Brain microvascular endothelial cell (primary cell): ENCODE results near the gene FBXL15.

Experiments
- DNase-seq: peaks from one replicate; pipeline ENCODE4 v3.0.0-alpha.2; 2020
- H3K27ac ChIP-seq: fragments of 250-450 bp; sonication (Bioruptor Pico); 2 replicates; pipeline ENCODE4 v1.5.1; 2020; ENCODE audit warnings: mild to moderate bottlenecking, moderate library complexity
- H3K27me3 ChIP-seq: fragments of 250-450 bp; sonication (Bioruptor Pico); replicated peaks from 2 replicates; pipeline ENCODE4 v1.5.1; 2020; ENCODE audit warnings: mild to moderate bottlenecking
- H3K36me3 ChIP-seq: fragments of 250-450 bp; sonication (Bioruptor Pico); replicated peaks from 2 replicates; pipeline ENCODE4 v1.5.1; 2020; ENCODE audit warnings: mild to moderate bottlenecking
- H3K4me3 ChIP-seq: 2 replicates; pipeline ENCODE4 v1.5.1; 2011; ENCODE audit warnings: low read depth, mild to moderate bottlenecking, control low read depth, low read length, moderate library complexity
- in situ Hi-C: cut with HindIII; loops from 2 replicates; pipeline ENCODE4 v1.10.0; 2017; ENCODE audit warnings: low sequenced_read_pairs, low pct_ligation_motif_present
- TF ChIP-seq, protein P1 (sequence below): IDR thresholded peaks from 2 replicates; pipeline ENCODE4 v1.5.1; 2011; ENCODE audit warnings: low read depth, mild to moderate bottlenecking, moderate library complexity, low read length, control low read depth, inconsistent platforms; ENCODE audit errors: missing control alignments

The FBXL15 gene

DNA sequence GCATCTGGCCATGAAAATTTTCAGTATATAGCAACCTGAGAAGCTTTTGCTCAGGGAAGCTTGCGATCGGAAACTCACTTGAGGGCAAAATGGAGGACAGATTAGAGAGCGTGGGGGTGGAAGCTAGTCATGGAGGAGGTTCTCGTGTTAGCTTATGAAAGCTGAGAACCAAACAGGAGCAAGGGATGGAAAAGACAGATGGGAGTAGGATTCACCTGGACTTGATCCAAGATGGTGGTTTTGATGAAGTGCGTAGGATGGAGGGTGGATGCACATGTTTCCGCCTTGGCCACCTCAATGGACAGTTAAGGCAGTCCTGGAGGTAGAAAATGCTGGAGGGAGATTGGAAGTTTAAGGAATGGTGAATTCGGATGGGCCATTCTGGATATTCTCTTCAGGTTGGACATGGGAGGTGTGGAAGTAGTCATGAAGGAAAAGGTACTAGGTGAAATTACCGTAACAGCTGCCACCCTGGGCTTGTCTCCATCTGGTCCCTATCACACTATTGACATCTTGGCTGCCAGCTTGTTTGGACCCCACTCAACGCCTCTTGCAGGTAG, 37.0 kb downstream of the FBXL15 start:
- no peaks in the 10 kb centered on the region for H3K27me3 ChIP-seq
- in situ Hi-C loops: no loop called here
- no peak overlapping the region for H3K27ac ChIP-seq
- TF ChIP-seq, protein P1, sequence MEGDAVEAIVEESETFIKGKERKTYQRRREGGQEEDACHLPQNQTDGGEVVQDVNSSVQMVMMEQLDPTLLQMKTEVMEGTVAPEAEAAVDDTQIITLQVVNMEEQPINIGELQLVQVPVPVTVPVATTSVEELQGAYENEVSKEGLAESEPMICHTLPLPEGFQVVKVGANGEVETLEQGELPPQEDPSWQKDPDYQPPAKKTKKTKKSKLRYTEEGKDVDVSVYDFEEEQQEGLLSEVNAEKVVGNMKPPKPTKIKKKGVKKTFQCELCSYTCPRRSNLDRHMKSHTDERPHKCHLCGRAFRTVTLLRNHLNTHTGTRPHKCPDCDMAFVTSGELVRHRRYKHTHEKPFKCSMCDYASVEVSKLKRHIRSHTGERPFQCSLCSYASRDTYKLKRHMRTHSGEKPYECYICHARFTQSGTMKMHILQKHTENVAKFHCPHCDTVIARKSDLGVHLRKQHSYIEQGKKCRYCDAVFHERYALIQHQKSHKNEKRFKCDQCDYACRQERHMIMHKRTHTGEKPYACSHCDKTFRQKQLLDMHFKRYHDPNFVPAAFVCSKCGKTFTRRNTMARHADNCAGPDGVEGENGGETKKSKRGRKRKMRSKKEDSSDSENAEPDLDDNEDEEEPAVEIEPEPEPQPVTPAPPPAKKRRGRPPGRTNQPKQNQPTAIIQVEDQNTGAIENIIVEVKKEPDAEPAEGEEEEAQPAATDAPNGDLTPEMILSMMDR: no peak
- no peak overlapping the region for H3K4me3 ChIP-seq
- DNase-seq: no peak
- H3K36me3 ChIP-seq: no peaks in the 10 kb centered on the region

DNA sequence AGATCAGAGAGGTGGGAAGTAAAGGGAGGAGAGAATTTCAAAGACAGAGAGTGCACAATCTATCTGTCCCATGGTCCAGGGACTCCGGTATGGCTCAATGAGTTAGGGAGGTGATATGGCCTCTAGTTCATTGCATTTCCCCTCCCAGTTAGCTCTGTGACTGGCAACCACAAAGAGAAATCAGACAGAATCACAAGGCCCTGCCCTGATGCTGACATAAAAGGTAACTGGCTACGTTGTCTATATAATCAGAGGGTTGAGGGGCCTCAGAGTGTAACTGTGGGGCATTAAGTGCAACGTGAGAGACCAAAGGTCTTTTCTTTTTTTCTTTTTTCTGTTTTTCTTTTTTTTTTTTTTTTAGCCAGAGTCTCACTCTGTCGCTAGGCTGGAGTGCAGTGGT, 38.0 kb downstream of the FBXL15 start:
- Histone ChIP-seq H3K27me3 (no peaks in the 10 kb centered on the region), H3K27ac (no peak overlapping the region), H3K4me3 (no peak overlapping the region), H3K36me3 (no peaks in the 10 kb centered on the region)
- DNase-seq: no peak
- in situ Hi-C loops: no loop called here
- TF ChIP-seq, protein P1: no peak

DNA sequence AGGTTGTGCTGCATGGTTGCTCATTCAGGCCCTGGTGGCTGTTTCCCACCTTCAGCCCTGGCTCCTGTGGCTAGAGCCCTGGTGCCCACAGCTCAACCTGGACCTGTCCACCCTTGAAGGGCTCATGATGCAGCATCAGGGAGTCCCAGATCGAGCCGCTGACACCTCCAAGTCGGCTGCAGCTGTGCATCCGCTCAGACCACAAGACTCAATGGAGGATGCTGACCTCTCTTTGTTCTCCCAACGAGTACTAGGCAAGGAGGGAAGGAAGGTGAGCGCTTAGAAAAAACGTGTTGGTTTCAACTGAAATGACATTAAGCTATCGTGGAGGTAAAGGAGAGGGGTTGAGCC, 40.2 kb downstream of the FBXL15 start:
- Histone ChIP-seq H3K4me3 (peak overlapping the region; percentile 55), H3K27ac (no peak overlapping the region)
- in situ Hi-C loops: no loop called here

DNA sequence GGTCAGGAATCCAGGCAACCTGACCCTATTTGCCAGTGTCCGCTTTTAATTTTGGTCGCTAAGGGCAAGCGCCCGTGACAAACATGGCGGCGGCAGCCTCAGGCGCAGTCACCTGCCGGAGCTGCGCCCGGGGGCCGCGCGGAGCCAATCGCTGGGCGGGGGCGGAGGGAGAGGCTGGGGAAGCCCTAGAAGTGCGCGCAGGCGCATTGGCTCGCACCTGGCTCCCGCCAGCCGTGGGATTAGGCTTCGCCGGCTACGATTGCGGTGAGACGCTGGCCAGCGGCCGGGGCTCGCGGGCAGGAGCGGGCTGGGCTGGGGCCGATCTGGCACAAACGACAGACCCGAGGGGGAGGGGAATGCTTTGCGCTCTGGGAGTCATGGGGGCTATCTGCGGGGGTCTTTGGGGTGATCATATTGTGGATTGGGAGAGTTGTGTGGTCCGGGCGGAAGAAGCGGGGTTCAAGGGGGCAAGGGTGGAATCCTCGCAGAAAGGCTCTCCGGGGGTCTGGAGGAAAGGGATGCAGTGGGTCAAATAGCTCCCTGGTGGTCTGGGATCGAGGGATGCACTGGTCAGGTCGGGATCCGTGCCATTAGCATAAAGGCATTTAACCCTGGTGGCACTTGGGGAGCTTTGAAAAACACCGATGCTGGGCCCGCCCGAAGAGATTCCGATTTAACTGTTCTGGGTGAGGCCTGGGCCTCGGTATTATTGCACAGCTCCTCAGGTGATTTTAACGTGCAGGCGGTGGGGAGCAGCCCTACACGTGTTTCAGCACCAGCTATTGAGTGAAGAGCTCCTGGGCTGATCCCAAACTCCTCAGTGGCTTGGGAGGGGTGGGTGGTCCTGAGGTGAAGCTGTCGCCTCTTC, 40.8 kb downstream of the FBXL15 start:
- TF ChIP-seq, protein P1: no peak
- Histone ChIP-seq H3K27ac (no peak overlapping the region), H3K4me3 (peak overlapping the region; percentile 55), H3K36me3 (no peaks in the 10 kb centered on the region), H3K27me3 (no peaks in the 10 kb centered on the region)
- in situ Hi-C loops: no loop called here
- peak; percentile 74 for DNase-seq

More for the DNA sequence above, 40.2 kb downstream of the FBXL15 start:
- Histone ChIP-seq H3K27me3 (no peaks in the 10 kb centered on the region), H3K36me3 (no peaks in the 10 kb centered on the region)
- DNase-seq: no peak
- TF ChIP-seq, protein P1: no peak

DNA sequence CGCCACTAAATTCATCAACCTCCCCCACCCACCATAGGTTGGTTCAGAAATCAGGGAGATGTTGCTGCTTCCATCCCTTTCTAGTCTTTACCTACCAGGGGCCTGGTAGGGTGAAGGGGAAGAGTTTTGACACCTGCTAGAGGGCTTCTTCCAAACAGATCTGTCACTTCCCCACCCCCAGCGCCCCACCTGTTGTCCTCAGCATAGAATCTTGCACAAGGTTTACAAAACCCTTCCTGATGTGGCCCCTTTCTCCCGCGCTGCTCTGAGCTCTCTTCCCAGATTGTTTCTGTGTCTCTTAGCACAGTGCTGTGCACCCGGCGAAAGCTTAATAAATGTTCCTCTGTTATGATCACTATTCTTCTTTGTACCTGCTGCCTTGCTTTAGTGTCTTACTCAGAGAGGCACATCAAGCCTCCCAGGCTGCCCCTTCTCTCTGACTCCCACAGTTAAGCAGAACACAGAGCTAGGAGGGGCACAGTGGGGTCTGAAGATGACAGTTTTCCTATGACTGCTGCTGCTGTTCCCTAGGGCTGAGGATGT, 41.9 kb downstream of the FBXL15 start:
- in situ Hi-C loops: no loop called here
- no peak for DNase-seq
- Histone ChIP-seq H3K4me3 (no peak overlapping the region), H3K27me3 (no peaks in the 10 kb centered on the region), H3K27ac (no peak overlapping the region), H3K36me3 (no peaks in the 10 kb centered on the region)
- TF ChIP-seq, protein P1: no peak

DNA sequence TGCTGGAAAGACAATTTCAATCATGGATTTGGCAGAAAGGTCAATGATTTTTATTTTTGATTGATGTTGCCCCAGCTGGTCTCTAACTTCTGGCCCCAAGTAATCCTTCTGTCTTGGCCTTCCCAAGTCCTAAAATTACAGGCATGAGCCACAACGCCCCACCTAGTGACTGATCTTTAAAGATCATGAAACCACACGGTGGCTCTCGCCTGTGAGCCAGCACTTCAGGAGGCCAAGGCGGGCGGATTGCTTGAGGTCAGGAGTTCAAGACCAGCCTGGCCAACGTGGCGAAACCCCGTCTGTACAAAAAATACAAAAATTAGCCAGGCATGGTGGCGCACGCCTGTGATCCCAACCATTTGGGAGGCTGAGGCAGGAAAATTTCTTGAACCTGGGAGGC, 43.3 kb downstream of the FBXL15 start:
- no peak for DNase-seq
- H3K4me3 ChIP-seq: no peak overlapping the region
- in situ Hi-C loops: no loop called here
- TF ChIP-seq, protein P1: no peak
- no peaks in the 10 kb centered on the region for H3K27me3 ChIP-seq
- no peaks in the 10 kb centered on the region for H3K36me3 ChIP-seq
- H3K27ac ChIP-seq: no peak overlapping the region
